OCI-LY1 (cell line): ENCODE measurements around the gene CCL27.

Source experiments
- CTCF ChIP-seq: fragments of 200-600 bp; sonication (generic), shearing (Covaris generic); IDR thresholded peaks from 2 replicates; pipeline ENCODE4 v1.5.1; 2017; ENCODE audit warnings: mild to moderate bottlenecking, antibody characterized with exemption, low read length, moderate library complexity, mixed read lengths
- EZH2 ChIP-seq: fragments of 200-600 bp; sonication (generic), shearing (Covaris generic); IDR thresholded peaks from 2 replicates; pipeline ENCODE4 v1.8.0; 2017; ENCODE audit warnings: borderline replicate concordance, mixed run types, mild to moderate bottlenecking, antibody characterized with exemption, low read length, moderate library complexity, mixed read lengths

GRCh38 chr9:34652602-34653000 lies 9.9 kb downstream of the CCL27 start:
- TF ChIP-seq CTCF, result no peak
- TF ChIP-seq EZH2, result no peak
